ENCODE measurements around the gene HIVEP1. TPM values are rescaled to one million over a fixed set of nuclear protein-coding genes. Genes with fewer than 3 reads are reported as not detected.
"Not testable (repeated sequence)": the region's sequence is repeated elsewhere in the genome, so short reads cannot be mapped to it uniquely, and the experiment has no call there.

HIVEP1 gene
- total RNA-seq, 5 donors from 2014 or later (not counting 1 experiment from before 2014, with no cell fraction given) = 20.0 to 73.1 (median 29.5) TPM

GRCh38 chr6:12171717-12172116 lies 159.6 kb downstream of the HIVEP1 start:
- 100% methylated on average over 1 of the region's 5 CpGs for WGBS (ENCODE audit: insufficient coverage)
- H3K4me1 ChIP-seq (ENCODE audit: control insufficient read depth in 1 of 2, extremely low read depth in 1 of 2, insufficient read depth in 2 of 2, low read length in 2 of 2) = peaks cover 3 to 6% of the 10 kb centered on the region in 2 experiments
- H3K27ac ChIP-seq (ENCODE audit: low read length) = no peak overlapping the region
- H3K27me3 ChIP-seq (replicated peaks in 1 of 2; ENCODE audit: control insufficient read depth in 2 of 2, extremely low read depth in 1 of 2, insufficient read depth in 2 of 2, low read length in 1 of 2) = no peaks in the 10 kb centered on the region
- Mint-ChIP-seq H3K4me1 (peaks cover 5 to 12% (median 9%) of the 10 kb centered on the region in 3 donors), H3K27me3 (no peaks in the 10 kb centered on the region), H3K4me3 (no peak overlapping the region), H3K27ac (no peak overlapping the region), H3K36me3 (no peaks in the 10 kb centered on the region), H3K9me3 (peaks cover 0 to 2% (median 0%) of the 10 kb centered on the region in 3 donors)
- no peak for DNase-seq
- no peaks in the 10 kb centered on the region for H3K9me3 ChIP-seq
- CTCF ChIA-PET = no interaction called here
- no peaks in the 10 kb centered on the region for H3K36me3 ChIP-seq (ENCODE audit: control insufficient read depth in 2 of 2, extremely low read depth in 1 of 2, insufficient read depth in 1 of 2, low read length in 1 of 2)
- POLR2A ChIA-PET = no interaction called here
- no peak for ATAC-seq (replicated peaks in 1 of 4)
- H3K4me3 ChIP-seq (ENCODE audit: control insufficient read depth in 1 of 2, extremely low read depth in 1 of 2, low read length in 1 of 2) = no peak overlapping the region

GRCh38 chr6:12172572-12172971 lies 160.5 kb downstream of the HIVEP1 start:
- H3K9me3 Mint-ChIP-seq = peaks cover 0 to 5% (median 0%) of the 10 kb centered on the region in 3 donors
- no peak overlapping the region for H3K27ac Mint-ChIP-seq
- Histone ChIP-seq H3K4me1 (ENCODE audit: control insufficient read depth in 1 of 2, extremely low read depth in 1 of 2, insufficient read depth in 2 of 2, low read length in 2 of 2) (peaks cover 3 to 6% of the 10 kb centered on the region in 2 experiments), H3K4me3 (ENCODE audit: control insufficient read depth in 1 of 2, extremely low read depth in 1 of 2, low read length in 1 of 2) (no peak overlapping the region), H3K36me3 (ENCODE audit: control insufficient read depth in 2 of 2, extremely low read depth in 1 of 2, insufficient read depth in 1 of 2, low read length in 1 of 2) (no peaks in the 10 kb centered on the region), H3K27ac (ENCODE audit: low read length) (no peak overlapping the region), H3K27me3 (replicated peaks in 1 of 2; ENCODE audit: control insufficient read depth in 2 of 2, extremely low read depth in 1 of 2, insufficient read depth in 2 of 2, low read length in 1 of 2) (no peaks in the 10 kb centered on the region), H3K9me3 (no peaks in the 10 kb centered on the region)
- WGBS (ENCODE audit: insufficient coverage) = no CpG with 5 or more reads among the region's 2 CpGs
- ATAC-seq (replicated peaks in 1 of 4) (no peak), DNase-seq (no peak)
- peaks cover 5 to 12% (median 9%) of the 10 kb centered on the region in 3 donors for H3K4me1 Mint-ChIP-seq
- ChIA-PET CTCF (no interaction called here), POLR2A (no interaction called here)
- no peaks in the 10 kb centered on the region for H3K36me3 Mint-ChIP-seq
- H3K27me3 Mint-ChIP-seq = no peaks in the 10 kb centered on the region
- no peak overlapping the region for H3K4me3 Mint-ChIP-seq

- ATAC-seq (replicated peaks in 1 of 4) (no peak), DNase-seq (no peak)
- Histone ChIP-seq H3K4me3 (ENCODE audit: control insufficient read depth in 1 of 2, extremely low read depth in 1 of 2, low read length in 1 of 2) (no peak overlapping the region), H3K4me1 (ENCODE audit: control insufficient read depth in 1 of 2, extremely low read depth in 1 of 2, insufficient read depth in 2 of 2, low read length in 2 of 2) (peaks cover 3 to 6% of the 10 kb centered on the region in 2 experiments), H3K27me3 (replicated peaks in 1 of 2; ENCODE audit: control insufficient read depth in 2 of 2, extremely low read depth in 1 of 2, insufficient read depth in 2 of 2, low read length in 1 of 2) (no peaks in the 10 kb centered on the region), H3K9me3 (no peaks in the 10 kb centered on the region), H3K27ac (ENCODE audit: low read length) (no peak overlapping the region), H3K36me3 (ENCODE audit: control insufficient read depth in 2 of 2, extremely low read depth in 1 of 2, insufficient read depth in 1 of 2, low read length in 1 of 2) (no peaks in the 10 kb centered on the region)
- H3K9me3 Mint-ChIP-seq = peaks cover 0 to 5% (median 0%) of the 10 kb centered on the region in 3 donors
- H3K27ac Mint-ChIP-seq = no peak overlapping the region
- WGBS (ENCODE audit: insufficient coverage) = no CpG with 5 or more reads among the region's 5 CpGs
- H3K4me1 Mint-ChIP-seq = peaks cover 5 to 12% (median 9%) of the 10 kb centered on the region in 3 donors
- POLR2A ChIA-PET = no interaction called here
- CTCF ChIA-PET = no interaction called here
- no peak overlapping the region for H3K4me3 Mint-ChIP-seq
- no peaks in the 10 kb centered on the region for H3K27me3 Mint-ChIP-seq
- no peaks in the 10 kb centered on the region for H3K36me3 Mint-ChIP-seq
These were observed 161.1 kb downstream of the HIVEP1 start for GRCh38 chr6:12173181-12173580.

GRCh38 chr6:12173661-12174060 lies 161.5 kb downstream of the HIVEP1 start:
- POLR2A ChIA-PET = no interaction called here
- no peaks in the 10 kb centered on the region for H3K27me3 Mint-ChIP-seq

GRCh38 chr6:12174878-12175277 lies 162.8 kb downstream of the HIVEP1 start:
- ChIA-PET CTCF (no interaction called here), POLR2A (no interaction called here)
- H3K27ac ChIP-seq (ENCODE audit: low read length) = no peak overlapping the region
- ATAC-seq (replicated peaks in 1 of 4) (no peak), DNase-seq (no peak)
- H3K4me3 ChIP-seq (ENCODE audit: control insufficient read depth in 1 of 2, extremely low read depth in 1 of 2, low read length in 1 of 2) = no peak overlapping the region
- Mint-ChIP-seq H3K4me3 (no peak overlapping the region), H3K9me3 (peaks cover 0 to 5% (median 0%) of the 10 kb centered on the region in 3 donors), H3K27ac (no peak overlapping the region), H3K27me3 (no peaks in the 10 kb centered on the region), H3K36me3 (no peaks in the 10 kb centered on the region), H3K4me1 (no peaks in the 10 kb centered on the region)
- H3K9me3 ChIP-seq = no peaks in the 10 kb centered on the region
- no peaks in the 10 kb centered on the region for H3K4me1 ChIP-seq (ENCODE audit: control insufficient read depth in 1 of 2, extremely low read depth in 1 of 2, insufficient read depth in 2 of 2, low read length in 2 of 2)
- H3K27me3 ChIP-seq (replicated peaks in 1 of 2; ENCODE audit: control insufficient read depth in 2 of 2, extremely low read depth in 1 of 2, insufficient read depth in 2 of 2, low read length in 1 of 2) = no peaks in the 10 kb centered on the region
- no CpG with 5 or more reads among the region's 2 CpGs for WGBS (ENCODE audit: insufficient coverage)
- no peaks in the 10 kb centered on the region for H3K36me3 ChIP-seq (ENCODE audit: control insufficient read depth in 2 of 2, extremely low read depth in 1 of 2, insufficient read depth in 1 of 2, low read length in 1 of 2)

More at GRCh38 chr6:12173661-12174060, 161.5 kb downstream of the HIVEP1 start:
- peaks cover 5 to 12% (median 9%) of the 10 kb centered on the region in 3 donors for H3K4me1 Mint-ChIP-seq
- H3K27me3 ChIP-seq (replicated peaks in 1 of 2; ENCODE audit: control insufficient read depth in 2 of 2, extremely low read depth in 1 of 2, insufficient read depth in 2 of 2, low read length in 1 of 2) = no peaks in the 10 kb centered on the region
- no peaks in the 10 kb centered on the region for H3K36me3 ChIP-seq (ENCODE audit: control insufficient read depth in 2 of 2, extremely low read depth in 1 of 2, insufficient read depth in 1 of 2, low read length in 1 of 2)
- CTCF ChIA-PET = no interaction called here
- ATAC-seq (replicated peaks in 1 of 4) (no peak), DNase-seq (no peak)
- H3K4me3 Mint-ChIP-seq = no peak overlapping the region
- no CpG with 5 or more reads among the region's 2 CpGs for WGBS (ENCODE audit: insufficient coverage)
- no peak overlapping the region for H3K4me3 ChIP-seq (ENCODE audit: control insufficient read depth in 1 of 2, extremely low read depth in 1 of 2, low read length in 1 of 2)
- no peaks in the 10 kb centered on the region for H3K9me3 ChIP-seq
- peaks cover 0 to 5% (median 0%) of the 10 kb centered on the region in 3 donors for H3K9me3 Mint-ChIP-seq
- no peak overlapping the region for H3K27ac ChIP-seq (ENCODE audit: low read length)
- peaks cover 3 to 6% of the 10 kb centered on the region in 2 experiments for H3K4me1 ChIP-seq (ENCODE audit: control insufficient read depth in 1 of 2, extremely low read depth in 1 of 2, insufficient read depth in 2 of 2, low read length in 2 of 2)
- no peaks in the 10 kb centered on the region for H3K36me3 Mint-ChIP-seq
- H3K27ac Mint-ChIP-seq = no peak overlapping the region

DNA sequence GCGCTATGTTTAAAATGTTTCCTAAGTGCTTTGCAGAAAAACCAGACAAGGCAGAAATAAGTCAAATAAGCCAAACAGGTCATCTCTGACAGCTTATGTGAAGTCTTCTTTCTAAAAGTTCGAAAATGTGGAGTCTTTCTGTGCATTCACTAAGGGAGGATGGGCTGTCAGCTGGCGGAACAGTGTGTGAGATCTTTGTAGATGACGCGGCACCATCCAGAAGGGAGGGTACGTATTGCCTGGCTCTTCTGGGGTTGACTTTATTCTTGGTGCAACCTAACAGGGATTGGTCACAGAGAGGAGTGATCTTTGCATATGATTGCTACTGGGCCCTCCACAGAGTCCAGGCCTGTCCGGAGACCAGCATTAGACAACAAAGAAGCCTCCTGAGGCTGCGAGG lies 163.5 kb downstream of the HIVEP1 start:
- 91% methylated on average over 3 of the region's 8 CpGs for WGBS (ENCODE audit: insufficient coverage)
- Histone ChIP-seq H3K27me3 (replicated peaks in 1 of 2; ENCODE audit: control insufficient read depth in 2 of 2, extremely low read depth in 1 of 2, insufficient read depth in 2 of 2, low read length in 1 of 2) (no peaks in the 10 kb centered on the region), H3K9me3 (no peaks in the 10 kb centered on the region), H3K27ac (ENCODE audit: low read length) (no peak overlapping the region), H3K36me3 (ENCODE audit: control insufficient read depth in 2 of 2, extremely low read depth in 1 of 2, insufficient read depth in 1 of 2, low read length in 1 of 2) (no peaks in the 10 kb centered on the region), H3K4me1 (ENCODE audit: control insufficient read depth in 1 of 2, extremely low read depth in 1 of 2, insufficient read depth in 2 of 2, low read length in 2 of 2) (no peaks in the 10 kb centered on the region), H3K4me3 (ENCODE audit: control insufficient read depth in 1 of 2, extremely low read depth in 1 of 2, low read length in 1 of 2) (no peak overlapping the region)
- Mint-ChIP-seq H3K4me3 (no peak overlapping the region), H3K27ac (no peak overlapping the region), H3K36me3 (no peaks in the 10 kb centered on the region), H3K9me3 (peaks cover 0 to 5% (median 0%) of the 10 kb centered on the region in 3 donors), H3K4me1 (no peaks in the 10 kb centered on the region), H3K27me3 (no peaks in the 10 kb centered on the region)
- ChIA-PET CTCF (no interaction called here), POLR2A (no interaction called here)
- ATAC-seq (replicated peaks in 1 of 4) = no peak
- DNase-seq = no peak

GRCh38 chr6:12176782-12177181 lies 164.7 kb downstream of the HIVEP1 start:
- H3K36me3 Mint-ChIP-seq; H3K27me3 Mint-ChIP-seq; DNase-seq; H3K4me1 ChIP-seq (ENCODE audit: control insufficient read depth in 1 of 2, extremely low read depth in 1 of 2, insufficient read depth in 2 of 2, low read length in 2 of 2); H3K4me3 ChIP-seq (ENCODE audit: control insufficient read depth in 1 of 2, extremely low read depth in 1 of 2, low read length in 1 of 2); H3K4me3 Mint-ChIP-seq; CTCF ChIA-PET; H3K4me1 Mint-ChIP-seq; H3K27me3 ChIP-seq (replicated peaks in 1 of 2; ENCODE audit: control insufficient read depth in 2 of 2, extremely low read depth in 1 of 2, insufficient read depth in 2 of 2, low read length in 1 of 2); H3K9me3 Mint-ChIP-seq; H3K9me3 ChIP-seq; POLR2A ChIA-PET; H3K27ac ChIP-seq (ENCODE audit: low read length); H3K27ac Mint-ChIP-seq; H3K36me3 ChIP-seq (ENCODE audit: control insufficient read depth in 2 of 2, extremely low read depth in 1 of 2, insufficient read depth in 1 of 2, low read length in 1 of 2); ATAC-seq (replicated peaks in 1 of 4): not testable (repeated sequence)
- WGBS (ENCODE audit: insufficient coverage) = no CpG with 5 or more reads among the region's 3 CpGs
